GM21723 (cell line): ENCODE measurements around the gene PPP3CA.

Source experiments
- ATAC-seq: cut with Tn5 transposase; IDR thresholded peaks from one replicate; pipeline ENCODE4 v1.9.1; 2021; ENCODE audit warnings: mild to moderate bottlenecking, moderate library complexity; ENCODE audit not compliant: unreplicated experiment

The PPP3CA gene

GRCh38 chr4:100977746-100978397 is 369.5 kb downstream of the PPP3CA start:
- ATAC-seq: no peak

GRCh38 chr4:100977274-100977673 is 370.1 kb downstream of the PPP3CA start:
- ATAC-seq: no peak
